ENCODE results near the gene ARHGAP23.
"Not testable (repeated sequence)": the region's sequence is repeated elsewhere in the genome, so short reads cannot be mapped to it uniquely, and the experiment has no call there.

Gene ARHGAP23

GRCh38 chr17:38434178-38434665 lies 6.0 kb downstream of the ARHGAP23 start:
- no peaks in the 10 kb centered on the region for H3K9me3 ChIP-seq (ENCODE audit: control extremely low read depth in 1 of 5, control insufficient read depth in 4 of 5, insufficient read depth in 2 of 5, low read depth in 1 of 5, low read length in 4 of 5)
- ChIA-PET CTCF (interaction anchor here (0.6 to 1.2 kb wide), 5 partner anchors 10 to 148 kb away, joined by 3 to 10 read pairs (median 3); no protein-coding TSS in a partner anchor), POLR2A (no interaction called here)
- no peak for DNase-seq
- no peak overlapping the region for H3K4me3 ChIP-seq (ENCODE audit: control insufficient read depth in 1 of 7, extremely low read depth in 1 of 7, insufficient read depth in 4 of 7, low read depth in 2 of 7, low read length in 6 of 7)
- no peak overlapping the region for H3K27ac ChIP-seq (ENCODE audit: insufficient read depth in 1 of 2, low read depth in 1 of 2, low read length in 2 of 2, poor library complexity in 1 of 2, severe bottlenecking in 2 of 2)
- H3K4me1 ChIP-seq (ENCODE audit: control extremely low read depth in 1 of 4, control insufficient read depth in 4 of 4, insufficient read depth in 4 of 4, low read length in 3 of 4): peaks cover 0 to 14% (median 12%) of the 10 kb centered on the region in 4 experiments
- H3K27me3 ChIP-seq (replicated peaks in 2 of 5; ENCODE audit: control insufficient read depth in 4 of 5, insufficient read depth in 5 of 5, low read length in 4 of 5): no peaks in the 10 kb centered on the region
- H3K36me3 ChIP-seq (ENCODE audit: control insufficient read depth in 4 of 4, insufficient read depth in 4 of 4, low read length in 3 of 4): peaks cover 0 to 1% (median 0%) of the 10 kb centered on the region in 4 experiments
- 95% methylated on average over 18 of the region's 21 CpGs for WGBS (ENCODE audit: insufficient coverage)

GRCh38 chr17:38435795-38436194 lies 7.5 kb downstream of the ARHGAP23 start:
- Histone ChIP-seq H3K36me3 (ENCODE audit: control insufficient read depth in 4 of 4, insufficient read depth in 4 of 4, low read length in 3 of 4) (peaks cover 0 to 8% (median under 1%) of the 10 kb centered on the region in 4 experiments), H3K9me3 (ENCODE audit: control extremely low read depth in 1 of 5, control insufficient read depth in 4 of 5, insufficient read depth in 2 of 5, low read depth in 1 of 5, low read length in 4 of 5) (no peaks in the 10 kb centered on the region), H3K27ac (ENCODE audit: insufficient read depth in 1 of 2, low read depth in 1 of 2, low read length in 2 of 2, poor library complexity in 1 of 2, severe bottlenecking in 2 of 2) (no peak overlapping the region), H3K27me3 (replicated peaks in 2 of 5; ENCODE audit: control insufficient read depth in 4 of 5, insufficient read depth in 5 of 5, low read length in 4 of 5) (no peaks in the 10 kb centered on the region), H3K4me3 (ENCODE audit: control insufficient read depth in 1 of 7, extremely low read depth in 1 of 7, insufficient read depth in 4 of 7, low read depth in 2 of 7, low read length in 6 of 7) (no peak overlapping the region), H3K4me1 (ENCODE audit: control extremely low read depth in 1 of 4, control insufficient read depth in 4 of 4, insufficient read depth in 4 of 4, low read length in 3 of 4) (peaks cover 0 to 2% (median under 1%) of the 10 kb centered on the region in 4 experiments)
- ChIA-PET POLR2A (no interaction called here), CTCF (interaction anchor here (2.2 kb wide), 1 partner anchor 9 kb away, joined by 6 read pairs; no protein-coding TSS in a partner anchor)
- WGBS (ENCODE audit: insufficient coverage): 93% methylated on average over 4 of the region's 9 CpGs
- DNase-seq: no peak

GRCh38 chr17:38436386-38436785 lies 8.1 kb downstream of the ARHGAP23 start:
- POLR2A ChIA-PET: no interaction called here
- DNase-seq: no peak
- Histone ChIP-seq H3K27me3 (replicated peaks in 2 of 5; ENCODE audit: control insufficient read depth in 4 of 5, insufficient read depth in 5 of 5, low read length in 4 of 5) (no peaks in the 10 kb centered on the region), H3K9me3 (ENCODE audit: control extremely low read depth in 1 of 5, control insufficient read depth in 4 of 5, insufficient read depth in 2 of 5, low read depth in 1 of 5, low read length in 4 of 5) (no peaks in the 10 kb centered on the region), H3K27ac (ENCODE audit: insufficient read depth in 1 of 2, low read depth in 1 of 2, low read length in 2 of 2, poor library complexity in 1 of 2, severe bottlenecking in 2 of 2) (no peak overlapping the region), H3K36me3 (ENCODE audit: control insufficient read depth in 4 of 4, insufficient read depth in 4 of 4, low read length in 3 of 4) (peaks cover 0 to 8% (median under 1%) of the 10 kb centered on the region in 4 experiments), H3K4me3 (ENCODE audit: control insufficient read depth in 1 of 7, extremely low read depth in 1 of 7, insufficient read depth in 4 of 7, low read depth in 2 of 7, low read length in 6 of 7) (no peak overlapping the region), H3K4me1 (ENCODE audit: control extremely low read depth in 1 of 4, control insufficient read depth in 4 of 4, insufficient read depth in 4 of 4, low read length in 3 of 4) (peaks cover 0 to 8% (median 2%) of the 10 kb centered on the region in 4 experiments)
- 85% methylated on average over 10 of the region's 11 CpGs for WGBS (ENCODE audit: insufficient coverage)
- CTCF ChIA-PET: interaction anchor here (2.2 kb wide), 1 partner anchor 9 kb away, joined by 6 read pairs; no protein-coding TSS in a partner anchor

- H3K36me3 ChIP-seq (ENCODE audit: control insufficient read depth in 4 of 4, insufficient read depth in 4 of 4, low read length in 3 of 4); H3K4me3 ChIP-seq (ENCODE audit: control insufficient read depth in 1 of 7, extremely low read depth in 1 of 7, insufficient read depth in 4 of 7, low read depth in 2 of 7, low read length in 6 of 7); H3K4me1 ChIP-seq (ENCODE audit: control extremely low read depth in 1 of 4, control insufficient read depth in 4 of 4, insufficient read depth in 4 of 4, low read length in 3 of 4); DNase-seq; H3K27me3 ChIP-seq (replicated peaks in 2 of 5; ENCODE audit: control insufficient read depth in 4 of 5, insufficient read depth in 5 of 5, low read length in 4 of 5); H3K27ac ChIP-seq (ENCODE audit: insufficient read depth in 1 of 2, low read depth in 1 of 2, low read length in 2 of 2, poor library complexity in 1 of 2, severe bottlenecking in 2 of 2); H3K9me3 ChIP-seq (ENCODE audit: control extremely low read depth in 1 of 5, control insufficient read depth in 4 of 5, insufficient read depth in 2 of 5, low read depth in 1 of 5, low read length in 4 of 5); POLR2A ChIA-PET: not testable (repeated sequence)
- CTCF ChIA-PET: interaction anchor here (0.6 to 2.2 kb wide), 3 partner anchors 8 to 14 kb away, joined by 3 to 6 read pairs (median 5); no protein-coding TSS in a partner anchor
- 90% methylated on average over 1 of the region's 1 CpG for WGBS (ENCODE audit: insufficient coverage)
These were observed 9.0 kb downstream of the ARHGAP23 start for GRCh38 chr17:38437313-38437712.

- ChIA-PET CTCF (interaction anchor here (1.0 to 1.6 kb wide), 3 partner anchors 16 to 91 kb away, joined by 3 to 4 read pairs (median 4); no protein-coding TSS in a partner anchor), POLR2A (interaction anchor here (1.5 kb wide), 1 partner anchor 11 kb away, joined by 5 read pairs; the partner anchor contains the start of gene ARHGAP23)
- no peak for DNase-seq
- Histone ChIP-seq H3K27ac (ENCODE audit: insufficient read depth in 1 of 2, low read depth in 1 of 2, low read length in 2 of 2, poor library complexity in 1 of 2, severe bottlenecking in 2 of 2) (no peak overlapping the region), H3K4me3 (ENCODE audit: control insufficient read depth in 1 of 7, extremely low read depth in 1 of 7, insufficient read depth in 4 of 7, low read depth in 2 of 7, low read length in 6 of 7) (no peak overlapping the region), H3K27me3 (replicated peaks in 2 of 5; ENCODE audit: control insufficient read depth in 4 of 5, insufficient read depth in 5 of 5, low read length in 4 of 5) (no peaks in the 10 kb centered on the region), H3K9me3 (ENCODE audit: control extremely low read depth in 1 of 5, control insufficient read depth in 4 of 5, insufficient read depth in 2 of 5, low read depth in 1 of 5, low read length in 4 of 5) (no peaks in the 10 kb centered on the region), H3K36me3 (ENCODE audit: control insufficient read depth in 4 of 4, insufficient read depth in 4 of 4, low read length in 3 of 4) (peaks cover 0 to 8% (median 0%) of the 10 kb centered on the region in 4 experiments), H3K4me1 (ENCODE audit: control extremely low read depth in 1 of 4, control insufficient read depth in 4 of 4, insufficient read depth in 4 of 4, low read length in 3 of 4) (peaks cover 0 to 13% (median 12%) of the 10 kb centered on the region in 4 experiments)
- 94% methylated on average over 3 of the region's 5 CpGs for WGBS (ENCODE audit: insufficient coverage)
These were observed 11.2 kb downstream of the ARHGAP23 start for GRCh38 chr17:38439436-38439835.

GRCh38 chr17:38440614-38441397 lies 12.5 kb downstream of the ARHGAP23 start:
- peaks cover 0 to 8% (median 0%) of the 10 kb centered on the region in 4 experiments for H3K36me3 ChIP-seq (ENCODE audit: control insufficient read depth in 4 of 4, insufficient read depth in 4 of 4, low read length in 3 of 4)
- no peak overlapping the region for H3K27ac ChIP-seq (ENCODE audit: insufficient read depth in 1 of 2, low read depth in 1 of 2, low read length in 2 of 2, poor library complexity in 1 of 2, severe bottlenecking in 2 of 2)
- POLR2A ChIA-PET: interaction anchor here (1.5 kb wide), 1 partner anchor 13 kb away, joined by 5 read pairs; the partner anchor contains the start of gene ARHGAP23
- H3K9me3 ChIP-seq (ENCODE audit: control extremely low read depth in 1 of 5, control insufficient read depth in 4 of 5, insufficient read depth in 2 of 5, low read depth in 1 of 5, low read length in 4 of 5): no peaks in the 10 kb centered on the region
- H3K27me3 ChIP-seq (replicated peaks in 2 of 5; ENCODE audit: control insufficient read depth in 4 of 5, insufficient read depth in 5 of 5, low read length in 4 of 5): no peaks in the 10 kb centered on the region
- CTCF ChIA-PET: interaction anchor here (0.9 to 4.8 kb wide), 6 partner anchors 9 to 61 kb away, joined by 3 to 35 read pairs (median 4); no protein-coding TSS in a partner anchor
- H3K4me3 ChIP-seq (ENCODE audit: control insufficient read depth in 1 of 7, extremely low read depth in 1 of 7, insufficient read depth in 4 of 7, low read depth in 2 of 7, low read length in 6 of 7): no peak overlapping the region
- no peak for DNase-seq
- WGBS (ENCODE audit: insufficient coverage): 98% methylated on average over 9 of the region's 16 CpGs
- peaks cover 0 to 13% (median 12%) of the 10 kb centered on the region in 4 experiments for H3K4me1 ChIP-seq (ENCODE audit: control extremely low read depth in 1 of 4, control insufficient read depth in 4 of 4, insufficient read depth in 4 of 4, low read length in 3 of 4)

Measured in common myeloid progenitor, CD34-positive (primary cell).